Measurements from ENCODE around the gene UNC13B. TPM values are rescaled to one million over a fixed set of nuclear protein-coding genes. Genes with fewer than 3 reads are reported as not detected.

UNC13B gene
- total and polyA plus RNA-seq, 2 experiments from 2014 or later = 8.7 to 52.1 TPM

- Histone ChIP-seq H3K27me3 (ENCODE audit: insufficient read depth) (no peaks in the 10 kb centered on the region), H3K9me2 (ENCODE audit: insufficient read depth) (no peaks in the 10 kb centered on the region), H4K20me1 (replicated peaks; ENCODE audit: insufficient read depth) (no peaks in the 10 kb centered on the region), H2AFZ (no peak overlapping the region), H3K4me3 (no peak overlapping the region), H3K79me2 (replicated peaks; ENCODE audit: insufficient read depth) (no peaks in the 10 kb centered on the region), H3F3A (replicated peaks; ENCODE audit: low read depth) (no peaks in the 10 kb centered on the region), H3K36me3 (ENCODE audit: insufficient read depth) (no peaks in the 10 kb centered on the region), H3K27ac (ENCODE audit: low read depth) (no peak overlapping the region), H3K4me2 (no peak overlapping the region), H3K4me1 (ENCODE audit: insufficient read depth) (no peaks in the 10 kb centered on the region)
- H3K4me1 Mint-ChIP-seq = no peaks in the 10 kb centered on the region
- ATAC-seq = no peak
- H3K36me3 Mint-ChIP-seq (ENCODE audit: low read depth) = no peaks in the 10 kb centered on the region
- H3K9me3 Mint-ChIP-seq = no peaks in the 10 kb centered on the region
- no peak overlapping the region for H3K4me3 Mint-ChIP-seq
- no peak overlapping the region for H3K27ac Mint-ChIP-seq
- no peak for DNase-seq (ENCODE audit: low spot score)
- TF ChIP-seq STAT1 (IDR thresholded peaks at IDR 0.05; ENCODE audit: unreplicated experiment) (no peak), CREB1 (CRISPR knock-in tag; IDR thresholded peaks at IDR 0.05; ENCODE audit: low read depth) (no peak), ETS1 (IDR thresholded peaks at IDR 0.05) (no peak), EZH2phosphoT487 (IDR thresholded peaks at IDR 0.05; ENCODE audit: unreplicated experiment) (no peak), REST (IDR thresholded peaks at IDR 0.05; ENCODE audit: unreplicated experiment) (no peak), POLR2AphosphoS5 (IDR thresholded peaks at IDR 0.05; ENCODE audit: low read depth) (no peak), ZNF331 (CRISPR knock-in tag; IDR thresholded peaks at IDR 0.05; ENCODE audit: low read depth) (no peak), EZH2 (IDR thresholded peaks at IDR 0.05; ENCODE audit: low read depth, unreplicated experiment) (no peak), CTCF (conservative IDR thresholded peaks at IDR 0.05; ENCODE audit: low read depth in 2 of 2) (no peak), NANOG (IDR thresholded peaks at IDR 0.05; ENCODE audit: borderline replicate concordance) (no peak), ZNF114 (CRISPR knock-in tag; IDR thresholded peaks at IDR 0.05) (no peak), ZNF462 (CRISPR knock-in tag; IDR thresholded peaks at IDR 0.05) (no peak), JUNB (IDR thresholded peaks at IDR 0.05; ENCODE audit: unreplicated experiment) (no peak)
- peaks cover 2% of the 10 kb centered on the region for H3K27me3 Mint-ChIP-seq (ENCODE audit: insufficient read depth, low read depth, poor library complexity)
Observed at GRCh38 chr9:35357116-35357515, 195.3 kb downstream of the UNC13B start.
